HG02571 (cell line): ENCODE measurements around the gene OR6C70.
"Not testable (repeated sequence)": the region's sequence is repeated elsewhere in the genome, so short reads cannot be mapped to it uniquely, and the experiment has no call there.

Experiments used
- ATAC-seq: cut with Tn5 transposase; IDR thresholded peaks from one replicate; pipeline ENCODE4 v1.9.1; 2021; ENCODE audit warnings: mild to moderate bottlenecking, moderate library complexity; ENCODE audit not compliant: unreplicated experiment

Gene OR6C70

DNA sequence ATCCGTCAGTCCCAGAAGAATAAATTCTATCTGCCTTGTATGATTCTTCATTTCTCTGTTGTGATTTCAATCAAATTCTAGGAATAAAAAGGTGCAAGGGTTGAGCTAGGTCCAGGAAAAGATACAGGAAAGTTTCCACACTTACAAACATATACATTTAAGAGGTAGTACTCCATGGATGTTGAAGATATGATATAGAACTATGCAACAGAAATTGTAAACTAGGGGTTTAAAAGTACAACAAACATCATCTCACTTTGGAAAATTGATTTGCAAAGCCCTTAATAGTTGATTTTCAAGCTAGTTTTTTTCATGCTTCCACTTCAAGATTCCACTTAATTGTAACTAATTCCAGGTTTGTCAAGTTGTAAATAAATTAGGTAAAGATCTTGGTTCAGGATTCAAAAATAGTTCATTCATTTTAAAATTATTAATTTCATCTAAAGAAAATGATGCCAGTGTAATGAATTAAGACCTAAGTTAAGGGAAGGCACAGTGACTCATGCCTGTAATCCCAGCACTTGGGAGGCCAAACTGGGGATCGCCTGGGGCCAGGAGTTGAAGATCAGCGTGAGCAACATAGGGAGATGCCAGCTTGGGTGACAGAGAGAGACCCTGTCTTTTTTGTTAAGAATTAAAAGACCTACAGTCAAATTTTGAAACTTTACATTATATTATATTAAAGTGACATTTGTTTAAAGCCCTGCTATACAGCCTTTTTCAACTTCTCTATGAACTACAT lies at the start of gene OR6C70:
Gene OR6C70, minus strand, starts transcription at position 51 of the 742 bp plus-strand sequence. Its CDS starts 0 bp downstream, at position 51.
- no peak for ATAC-seq

DNA sequence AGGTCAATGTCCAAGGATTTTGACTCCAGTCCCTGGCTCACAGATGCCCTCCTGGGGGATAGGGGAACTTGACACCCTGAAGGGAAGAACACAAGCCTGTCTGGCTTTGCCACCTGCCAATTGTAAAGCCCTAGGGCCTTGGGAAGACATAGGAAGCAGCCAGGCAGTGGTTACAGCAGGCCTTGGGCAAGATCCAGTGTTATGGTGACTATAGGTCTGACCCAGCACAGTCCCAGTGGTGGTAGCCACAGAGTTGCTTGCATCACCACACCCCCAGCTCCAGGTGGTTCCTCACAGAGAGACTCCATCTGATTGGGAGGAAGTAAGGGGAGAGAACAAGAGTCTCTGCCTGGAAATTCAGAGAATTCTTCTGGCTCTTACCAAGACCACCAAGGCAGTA lies 46.5 kb upstream of the OR6C70 start:
- ATAC-seq: no peak

DNA sequence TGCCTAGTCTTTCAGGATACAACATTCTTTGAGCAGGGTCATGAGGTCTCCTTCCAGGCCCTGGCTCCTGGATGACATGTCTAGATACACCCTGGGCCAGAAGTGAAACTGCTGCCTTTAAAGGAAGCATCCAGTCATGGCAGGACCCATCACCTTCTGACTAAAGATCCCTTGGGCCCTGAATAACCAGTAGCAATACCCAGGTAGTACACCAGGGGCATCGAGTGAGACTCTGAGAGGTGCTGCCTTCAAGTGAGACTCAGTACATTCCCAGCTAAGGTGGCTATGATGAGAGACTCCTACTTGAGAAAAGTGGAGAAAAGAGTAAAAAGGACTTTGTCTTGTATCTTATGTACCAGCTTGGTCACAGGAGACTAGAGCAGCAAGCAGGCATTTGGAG lies 45.8 kb upstream of the OR6C70 start:
- ATAC-seq: no peak

DNA sequence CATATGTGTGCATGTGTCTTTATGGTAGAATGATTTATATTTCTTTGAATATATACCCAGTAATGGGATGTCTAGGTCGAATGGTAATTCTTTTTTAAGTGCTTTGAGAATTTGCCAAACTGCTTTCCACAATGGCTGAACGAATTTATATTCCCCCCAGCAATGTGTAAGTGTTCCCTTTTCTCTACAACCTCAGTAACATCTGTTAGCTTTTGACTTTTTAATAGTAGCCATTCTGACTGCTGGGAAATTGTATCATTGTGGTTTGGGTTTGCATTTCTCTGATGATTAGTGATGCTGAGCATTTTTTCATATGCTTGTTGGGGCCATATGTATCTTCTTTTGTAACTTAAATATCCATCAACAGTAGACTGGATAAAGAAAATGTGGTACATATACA lies 31.7 kb upstream of the OR6C70 start:
- ATAC-seq: no peak

DNA sequence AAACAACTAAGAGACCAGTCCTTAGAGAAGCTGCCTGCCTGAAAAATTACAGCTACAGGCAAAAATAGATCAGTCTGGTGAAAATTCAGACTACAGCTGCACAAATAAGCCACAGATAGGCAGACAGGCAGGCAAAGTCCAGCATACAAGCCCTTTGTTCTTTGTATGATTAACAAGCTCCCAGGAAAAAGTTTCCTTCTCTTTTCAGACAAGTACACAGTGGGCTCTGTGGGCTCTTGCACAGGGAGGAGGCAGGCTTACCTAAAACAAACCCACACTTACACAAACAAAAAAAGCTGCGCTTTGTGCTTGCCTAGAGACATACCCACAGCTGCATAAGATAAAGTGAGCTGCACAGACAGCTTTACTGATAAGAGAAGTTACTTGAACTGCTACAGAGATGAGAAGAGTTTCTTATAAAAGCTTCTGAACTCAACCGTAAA lies 29.9 kb upstream of the OR6C70 start:
- ATAC-seq: no peak

DNA sequence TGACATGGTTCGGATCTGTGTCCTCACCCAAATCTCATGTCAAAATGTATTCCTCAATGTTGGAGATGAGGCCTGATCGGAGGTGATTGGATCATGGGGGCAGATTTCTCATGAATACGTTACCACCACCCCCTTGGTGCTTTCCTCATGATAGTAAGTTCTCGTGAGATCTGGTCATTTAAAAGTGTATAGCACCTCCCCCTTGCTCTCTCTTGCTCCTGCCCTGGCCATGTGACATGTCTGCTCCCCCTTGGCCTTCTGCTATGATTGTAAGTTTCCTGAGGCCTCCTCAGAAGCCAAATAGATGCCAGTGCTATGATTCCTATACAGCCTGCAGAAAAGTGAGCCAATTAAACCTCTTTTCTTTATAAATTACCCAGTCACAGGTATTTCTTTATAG lies 29.3 kb upstream of the OR6C70 start:
- no peak for ATAC-seq

DNA sequence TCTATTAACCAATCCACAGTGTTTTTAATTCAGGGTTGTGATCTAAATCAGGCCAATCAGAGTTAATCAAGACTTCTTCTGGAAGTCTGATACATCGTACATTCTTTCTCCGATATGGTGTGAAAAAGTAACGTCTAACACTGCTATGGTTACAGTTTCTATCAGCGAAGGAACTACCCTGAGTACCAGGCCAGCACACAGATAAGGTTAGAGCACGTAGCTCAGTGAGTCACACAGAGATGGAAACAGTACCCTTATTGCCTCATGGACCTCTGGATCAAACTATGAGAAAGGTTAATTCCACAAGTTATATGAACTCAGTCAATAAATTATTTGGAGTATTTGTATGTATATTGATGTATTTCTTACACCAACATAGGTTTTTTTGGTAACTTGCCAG lies 25.6 kb upstream of the OR6C70 start:
- no peak for ATAC-seq

DNA sequence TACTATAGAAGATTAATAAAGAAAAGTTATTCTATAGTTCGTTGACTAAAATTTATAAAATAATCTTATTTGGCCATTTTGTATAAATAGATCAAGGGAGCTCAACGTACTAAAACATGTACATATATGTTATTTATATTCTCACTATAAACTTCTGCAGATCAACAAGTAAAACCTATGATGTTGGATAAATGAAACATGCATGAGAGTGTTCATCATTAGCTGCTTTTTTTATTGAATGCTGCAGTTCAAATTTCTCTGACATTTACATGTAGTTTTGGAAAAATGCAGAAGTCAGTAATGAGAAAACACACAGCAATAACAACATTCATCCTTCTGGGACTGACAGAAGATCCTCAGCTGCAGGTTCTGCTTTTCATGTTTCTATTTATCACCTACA lies 22.1 kb upstream of the OR6C70 start, which contains the start of gene OR6C68:
Gene OR6C68, plus strand, starts transcription at position 301 of the 400 bp plus-strand sequence. Its CDS starts 0 bp downstream, at position 301.
- ATAC-seq: no peak

DNA sequence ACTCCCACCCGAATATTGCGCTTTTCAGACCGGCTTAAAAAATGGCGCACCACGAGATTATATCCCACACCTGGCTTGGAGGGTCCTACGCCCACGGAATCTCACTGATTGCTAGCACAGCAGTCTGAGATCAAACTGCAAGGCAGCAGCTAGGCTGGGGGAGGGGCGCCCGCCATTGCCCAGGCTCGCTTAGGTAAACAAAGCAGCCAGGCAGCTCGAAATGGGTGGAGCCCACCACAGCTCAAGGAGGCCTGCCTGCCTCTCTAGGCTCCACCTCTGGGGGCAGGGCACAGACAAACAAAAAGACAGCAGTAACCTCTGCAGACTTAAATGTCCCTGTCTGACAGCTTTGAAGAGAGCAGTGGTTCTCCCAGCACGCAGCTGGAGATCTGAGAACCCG lies 14.3 kb upstream of the OR6C70 start:
- not testable (repeated sequence) for ATAC-seq

DNA sequence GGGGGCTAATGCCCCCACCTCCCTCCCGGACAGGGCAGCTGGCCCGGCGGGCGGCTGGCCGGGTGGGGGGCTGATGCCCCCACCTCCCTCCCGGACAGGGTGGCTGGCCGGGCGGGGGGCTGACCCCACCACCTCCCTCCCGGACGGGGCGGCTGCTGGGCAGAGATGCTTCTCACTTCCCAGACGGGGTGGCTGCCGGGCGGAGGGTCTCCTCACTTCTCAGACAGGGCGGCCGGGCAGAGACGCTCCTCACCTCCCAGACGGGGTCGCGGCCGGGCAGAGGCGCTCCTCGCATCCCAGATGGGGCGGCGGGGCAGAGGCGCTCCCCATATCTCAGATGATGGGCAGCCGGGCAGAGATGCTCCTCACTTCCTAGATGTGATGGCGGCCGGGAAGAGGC lies 9.2 kb upstream of the OR6C70 start:
- not testable (repeated sequence) for ATAC-seq

DNA sequence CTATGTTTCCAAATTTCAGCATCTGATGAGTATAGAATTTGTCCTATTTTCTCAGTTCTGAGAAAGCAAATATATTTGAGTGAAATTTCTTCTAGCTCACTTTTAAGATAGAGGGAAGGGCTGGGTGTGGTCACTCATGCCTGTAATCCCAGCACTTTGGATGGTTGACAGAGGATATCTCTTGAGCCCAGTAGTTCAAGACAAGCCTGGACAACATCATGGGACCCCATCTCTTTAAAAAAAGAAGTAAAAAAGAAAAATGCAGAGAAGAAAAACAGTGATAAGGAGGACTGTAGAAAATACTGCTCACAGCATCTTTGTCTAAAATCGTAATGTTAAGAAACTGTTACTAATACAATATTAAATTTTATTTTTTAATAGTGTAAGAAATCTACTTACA lies 2.3 kb upstream of the OR6C70 start:
- ATAC-seq: no peak

DNA sequence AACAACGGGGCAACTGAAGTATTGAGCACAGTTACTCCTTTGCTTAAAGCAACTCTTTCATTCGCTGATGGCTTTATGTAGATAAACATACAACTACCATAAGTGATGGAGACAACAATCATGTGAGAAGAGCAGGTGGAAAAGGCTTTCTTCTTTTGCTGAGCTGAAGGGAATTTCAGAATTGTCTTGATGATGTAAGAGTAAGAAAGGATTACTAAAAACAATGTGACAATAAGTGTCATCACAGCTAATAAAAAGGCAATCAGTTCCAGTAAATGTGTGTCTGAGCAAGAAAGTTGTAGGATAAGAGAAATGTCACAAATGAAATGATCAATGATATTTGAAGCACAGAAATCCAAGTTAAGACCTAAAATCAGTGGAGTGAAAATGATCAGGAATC lies 647 bp downstream of the OR6C70 start:
- no peak for ATAC-seq

DNA sequence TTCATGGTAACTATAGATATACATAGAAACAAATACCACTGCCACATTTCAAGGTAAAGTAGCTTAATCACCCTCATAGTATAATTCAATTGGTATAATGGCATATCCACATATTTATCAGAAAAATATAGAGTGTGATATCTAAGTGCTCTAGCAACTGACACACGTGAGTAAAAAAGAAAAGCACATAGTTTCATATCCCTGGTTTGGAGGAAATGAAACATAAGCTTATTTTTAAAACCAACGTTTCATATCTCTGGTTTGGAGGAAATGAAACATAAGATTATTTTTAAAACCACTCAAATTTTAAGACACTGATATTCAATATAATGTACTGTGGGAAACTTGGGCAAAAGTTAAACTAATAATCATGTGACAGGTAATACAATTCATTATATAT lies 2.1 kb downstream of the OR6C70 start:
- ATAC-seq: no peak

DNA sequence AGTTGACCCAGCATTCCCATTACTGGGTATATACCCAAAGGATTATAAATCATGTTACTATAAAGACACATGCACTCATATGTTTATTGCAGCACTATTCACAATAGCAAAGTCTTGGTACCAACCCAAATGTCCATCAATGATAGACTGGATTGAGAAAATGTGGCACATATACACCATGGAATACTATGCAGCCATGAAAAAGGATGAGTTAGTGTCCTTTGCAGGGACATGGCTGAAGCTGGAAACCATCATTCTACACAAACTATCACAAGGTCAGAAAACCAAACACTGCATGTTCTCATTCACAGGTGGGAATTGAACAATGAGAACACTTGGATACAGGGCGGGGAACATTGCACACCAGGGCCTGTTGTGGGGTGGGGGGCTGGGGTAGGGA lies 5.0 kb downstream of the OR6C70 start:
- not testable (repeated sequence) for ATAC-seq

DNA sequence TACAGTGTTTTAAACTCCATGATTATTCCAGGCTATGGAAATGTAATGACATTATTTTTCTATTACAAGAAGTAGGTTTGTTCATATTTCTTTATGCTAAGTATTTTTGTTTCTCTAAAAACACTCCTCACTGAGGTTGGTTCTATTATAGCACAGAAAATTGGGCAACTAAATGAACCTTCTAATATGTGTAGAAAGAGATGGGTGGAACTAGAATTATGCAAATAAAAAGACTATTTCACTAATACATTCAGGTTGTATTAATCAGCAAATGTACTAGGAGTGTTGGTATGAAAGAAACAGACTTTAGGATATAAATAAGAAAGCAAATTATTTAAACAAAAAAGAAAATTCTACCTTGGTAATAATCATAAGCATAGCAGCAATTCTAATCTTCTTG lies 21.1 kb downstream of the OR6C70 start:
- ATAC-seq: no peak

DNA sequence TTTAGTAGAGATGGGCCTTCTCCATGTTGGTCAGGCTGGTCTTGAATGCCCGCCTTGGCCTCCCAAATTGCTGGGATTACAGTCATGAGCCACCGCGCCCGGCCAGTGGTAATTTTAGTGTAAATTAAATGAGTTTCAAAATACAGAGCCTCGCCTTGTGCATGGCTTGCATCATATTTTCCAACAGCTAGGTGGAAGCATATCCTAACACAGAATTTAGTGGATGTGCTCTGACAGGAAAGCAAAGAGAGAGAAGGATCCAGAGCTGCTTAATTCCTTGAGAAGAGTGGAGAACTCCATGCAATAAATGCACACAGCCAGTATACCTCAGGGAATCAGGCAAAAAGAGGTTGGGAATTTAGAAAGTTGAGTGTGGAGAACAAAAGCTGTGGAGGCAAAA lies 23.6 kb downstream of the OR6C70 start:
- no peak for ATAC-seq

DNA sequence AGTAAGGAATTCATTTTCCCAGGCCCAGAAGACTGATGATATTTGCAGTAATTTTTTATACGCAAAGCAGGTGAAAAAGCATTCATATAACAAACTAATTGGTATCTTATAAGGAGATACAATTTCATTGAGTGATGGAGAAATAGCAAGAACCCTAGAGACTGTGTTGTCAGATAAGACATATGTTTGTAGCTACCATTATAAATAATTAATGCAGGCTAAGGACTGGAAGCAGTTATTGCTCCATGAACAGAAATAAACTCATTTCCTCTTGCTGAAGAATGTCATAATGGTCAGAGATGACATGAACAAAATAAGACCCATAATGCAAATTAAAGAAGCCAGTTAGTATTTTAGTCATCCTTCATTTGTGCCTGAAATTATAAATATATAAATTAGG lies 24.6 kb downstream of the OR6C70 start:
- ATAC-seq: no peak

DNA sequence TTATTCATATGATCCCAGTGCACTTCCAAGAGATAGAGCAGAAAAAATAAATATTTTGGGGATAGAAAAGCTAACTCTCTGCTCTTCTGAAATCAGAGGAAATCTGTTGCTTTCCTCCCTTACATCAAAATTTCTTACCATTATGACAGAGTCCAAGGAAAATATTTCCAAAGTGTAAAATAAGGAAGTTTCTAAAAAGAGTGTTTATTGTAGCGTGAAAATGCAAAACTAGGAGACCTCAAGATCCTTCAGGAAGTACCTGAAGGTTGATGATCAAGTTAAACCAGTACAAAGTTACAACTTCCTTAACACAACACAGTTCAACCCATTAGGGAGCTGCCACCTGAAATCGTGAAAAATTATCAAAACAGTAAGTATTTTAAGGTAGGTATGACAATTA lies 26.2 kb downstream of the OR6C70 start, which contains the start of gene OR6C2:
Gene OR6C2, plus strand, starts transcription at position 301 of the 400 bp plus-strand sequence. CDS start 8,138 bp downstream, outside the sequence.
- ATAC-seq: no peak

DNA sequence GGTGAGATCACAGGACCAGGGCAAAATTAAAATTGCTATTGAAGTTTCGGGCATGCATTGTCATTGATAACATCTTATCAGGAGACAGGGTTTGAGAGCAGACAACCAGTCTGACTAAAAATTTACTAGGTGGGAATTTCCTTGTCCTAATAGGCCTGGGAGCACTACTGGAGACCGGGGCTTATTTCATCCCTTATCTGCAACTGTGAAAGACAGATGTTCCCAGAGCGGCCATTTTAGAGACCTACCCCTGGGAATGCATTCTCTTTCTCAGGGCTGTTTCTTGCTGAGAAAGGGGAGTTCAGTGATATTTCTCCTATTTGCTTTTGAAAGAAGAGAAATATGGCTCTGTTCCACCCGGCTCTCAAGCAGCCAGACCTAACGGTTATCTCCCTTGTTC lies 28.7 kb downstream of the OR6C70 start:
- not testable (repeated sequence) for ATAC-seq

DNA sequence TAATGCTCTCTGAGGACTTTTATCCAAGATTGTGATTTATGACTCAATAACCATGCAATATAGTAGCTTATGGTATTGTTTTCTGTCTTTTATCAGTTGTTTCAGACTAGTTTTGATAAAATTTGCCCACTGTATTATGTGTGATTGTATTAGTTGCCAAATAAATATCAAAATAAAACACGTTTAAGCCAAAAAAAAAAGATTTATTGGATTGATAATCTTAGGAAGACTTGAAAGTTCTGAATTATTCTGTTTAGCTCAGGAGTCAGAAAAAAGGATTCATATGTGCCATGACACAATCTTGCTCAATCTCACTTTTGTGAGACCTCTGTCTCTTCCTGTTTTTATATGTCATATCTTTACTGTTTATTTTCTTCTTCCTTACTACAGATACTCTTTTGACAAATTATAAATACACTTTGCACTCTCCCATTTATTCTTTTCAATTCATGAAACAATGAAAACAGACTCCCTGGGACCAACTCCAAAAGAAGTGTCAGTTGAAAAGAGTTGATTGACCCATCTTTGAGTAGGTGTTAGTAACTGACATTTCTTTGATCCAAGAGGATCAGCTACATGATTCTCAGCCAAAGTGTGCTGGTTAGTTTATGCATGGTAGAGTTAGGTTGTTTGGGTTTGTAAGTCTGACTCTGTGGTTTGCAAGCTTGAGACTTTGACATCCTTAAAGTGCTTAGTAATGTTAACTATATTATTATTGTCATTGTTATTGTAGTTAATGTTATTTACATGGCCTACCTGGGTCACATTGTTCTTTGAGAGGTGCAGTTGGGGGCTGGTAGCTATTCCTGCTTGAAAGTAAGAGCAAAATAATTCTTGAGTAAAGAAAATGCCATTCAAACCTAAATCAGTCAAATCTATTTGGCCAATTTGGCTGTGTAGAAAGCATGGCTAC lies 41.4 kb downstream of the OR6C70 start:
- no peak for ATAC-seq

DNA sequence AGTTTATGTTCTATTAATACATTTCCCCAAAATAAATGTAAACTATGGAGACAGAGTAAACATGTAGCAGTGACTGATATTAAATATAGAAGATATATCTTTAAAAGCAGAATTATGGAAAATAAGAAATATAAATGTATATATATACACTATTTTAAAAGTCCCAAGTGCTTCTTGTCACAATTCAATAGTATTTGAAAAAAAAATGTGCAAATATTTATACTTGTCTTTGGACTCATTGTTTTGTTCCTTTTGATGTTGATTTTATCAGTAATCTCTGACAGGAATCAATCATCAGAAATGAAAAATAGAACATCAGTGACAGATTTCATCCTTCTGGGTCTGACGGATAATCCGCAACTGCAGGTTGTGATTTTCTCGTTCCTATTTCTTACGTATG lies 44.0 kb downstream of the OR6C70 start, which contains the start of gene OR6C76:
Gene OR6C76, plus strand, starts transcription at position 301 of the 400 bp plus-strand sequence. Its CDS starts 0 bp downstream, at position 301.
- ATAC-seq: no peak
